IMR-90 (cell line): ENCODE results near the gene SLC31A1. TPM values are rescaled to one million over a fixed set of nuclear protein-coding genes. Genes with fewer than 3 reads are reported as not detected.

Source experiments
- ATAC-seq: fragments of 200-7000 bp; cut with Tn5 transposase; 2 replicates; pipeline ENCODE4 v1.9.1; 2020; ENCODE audit warnings: low read depth, mild to moderate bottlenecking, moderate library complexity
- BruUV-seq: library from RNA; stranded (reverse); fragments of 400-500 nt; replicated peaks from 2 replicates; lab custom pipeline; 2021; lab: Mats Ljungman, UMichigan
- CTCF ChIA-PET: fragments of 300-600 bp; formaldehyde crosslinking; extraction: SDS; loops from one replicate; lab custom pipeline; 2021; ENCODE audit warnings: antibody characterized with exemption; lab: Yijun Ruan, JAX
- POLR2A ChIA-PET: fragments of 300-600 bp; sonication (Branson Sonifier 250); formaldehyde crosslinking; loops from one replicate; lab custom pipeline; 2022; ENCODE audit warnings: antibody characterized with exemption; ENCODE audit not compliant: unreplicated experiment; lab: Charles Lee
- DNase-seq: peaks from one replicate; pipeline ENCODE4 v3.0.0; 2013
- H2AFZ ChIP-seq: replicated peaks from 2 replicates; pipeline ENCODE3; 2013; ENCODE audit warnings: low read length, mild to moderate bottlenecking; ENCODE audit not compliant: poor library complexity
- H2AK5ac ChIP-seq: 2 replicates; pipeline ENCODE4 v1.6.1; 2013; ENCODE audit warnings: low read depth, low read length, inconsistent platforms
- H2AK9ac ChIP-seq: replicated peaks from 2 replicates; pipeline ENCODE3; 2013; ENCODE audit warnings: mild to moderate bottlenecking, low read depth, low read length, moderate library complexity; ENCODE audit not compliant: poor library complexity
- H2BK120ac ChIP-seq: 2 replicates; pipeline ENCODE4 v1.6.1; 2013; ENCODE audit warnings: low read depth, low read length, inconsistent platforms
- H2BK15ac ChIP-seq: 3 replicates; pipeline ENCODE4 v1.6.1; 2013; ENCODE audit warnings: low read depth, low read length, inconsistent platforms
- H2BK20ac ChIP-seq: 2 replicates; pipeline ENCODE4 v1.6.1; 2013; ENCODE audit warnings: low read depth, mild to moderate bottlenecking, inconsistent platforms, low read length, moderate library complexity
- H2BK5ac ChIP-seq: 2 replicates; pipeline ENCODE4 v1.6.1; 2013; ENCODE audit warnings: mild to moderate bottlenecking, low read depth, low read length, inconsistent platforms; ENCODE audit not compliant: poor library complexity, severe bottlenecking
- H3K14ac ChIP-seq: replicated peaks from 2 replicates; pipeline ENCODE4 v1.6.1; 2013; ENCODE audit warnings: low read depth, low read length, inconsistent platforms
- H3K18ac ChIP-seq: 2 replicates; pipeline ENCODE4 v1.6.1; 2013; ENCODE audit warnings: low read depth, low read length, control low read depth
- H3K23ac ChIP-seq: 2 replicates; pipeline ENCODE4 v1.6.1; 2013; ENCODE audit warnings: low read depth, low read length, inconsistent platforms
- H3K27ac ChIP-seq: 2 replicates; pipeline ENCODE4 v1.5.1; 2013; ENCODE audit warnings: mild to moderate bottlenecking, control low read depth, low read length; ENCODE audit not compliant: insufficient read depth
- H3K27me3 ChIP-seq: 2 replicates; pipeline ENCODE4 v1.6.1; 2013; ENCODE audit warnings: low read length; ENCODE audit not compliant: control insufficient read depth, insufficient read depth
- H3K36me3 ChIP-seq: 2 replicates; pipeline ENCODE4 v1.6.1; 2013; ENCODE audit warnings: low read length, mixed read lengths; ENCODE audit not compliant: control insufficient read depth, insufficient read depth
- H3K4ac ChIP-seq: 2 replicates; pipeline ENCODE4 v1.6.1; 2013; ENCODE audit warnings: low read depth, low read length, inconsistent platforms
- H3K4me1 ChIP-seq: 2 replicates; pipeline ENCODE4 v1.6.1; 2013; ENCODE audit warnings: low read length, mixed read lengths; ENCODE audit not compliant: control insufficient read depth, insufficient read depth
- H3K4me2 ChIP-seq: 2 replicates; pipeline ENCODE4 v1.6.1; 2013; ENCODE audit warnings: low read depth, mild to moderate bottlenecking, control low read depth, low read length, moderate library complexity
- H3K4me3 ChIP-seq: 2 replicates; pipeline ENCODE4 v1.5.1; 2013; ENCODE audit warnings: low read depth, mild to moderate bottlenecking, control low read depth, low read length, moderate library complexity; ENCODE audit not compliant: insufficient read depth
- H3K56ac ChIP-seq: 2 replicates; pipeline ENCODE4 v1.6.1; 2013; ENCODE audit warnings: low read length, inconsistent platforms; ENCODE audit not compliant: insufficient read depth; ENCODE audit errors: extremely low read depth
- H3K79me1 ChIP-seq, 2 experiments: 2 replicates each; pipeline ENCODE4 v1.6.1; 2013; ENCODE audit warnings: low read length in 2 of 2, inconsistent platforms in 1 of 2, low read depth in 1 of 2
- H3K9ac ChIP-seq: 2 replicates; pipeline ENCODE4 v1.6.1; 2013; ENCODE audit warnings: low read depth, low read length, control low read depth
- H3K9me1 ChIP-seq: 2 replicates; pipeline ENCODE4 v1.6.1; 2013; ENCODE audit warnings: low read length, inconsistent platforms; ENCODE audit not compliant: insufficient read depth
- H3K9me3 ChIP-seq: 2 replicates; pipeline ENCODE4 v1.6.1; 2013; ENCODE audit warnings: low read length; ENCODE audit not compliant: control insufficient read depth, insufficient read depth
- H4K20me1 ChIP-seq: 2 replicates; pipeline ENCODE4 v1.6.1; 2013; ENCODE audit warnings: low read length, inconsistent platforms; ENCODE audit not compliant: insufficient read depth
- H4K5ac ChIP-seq: 2 replicates; pipeline ENCODE4 v1.6.1; 2013; ENCODE audit warnings: mild to moderate bottlenecking, low read depth, low read length, control low read depth
- H4K8ac ChIP-seq, 2 experiments: 2 replicates each; pipeline ENCODE4 v1.6.1; 2013; ENCODE audit warnings: low read depth in 2 of 2, low read length in 2 of 2, control low read depth in 1 of 2, inconsistent platforms in 1 of 2
- H4K91ac ChIP-seq: 2 replicates; pipeline ENCODE4 v1.6.1; 2013; ENCODE audit warnings: low read depth, low read length, inconsistent platforms; ENCODE audit not compliant: insufficient read depth
- CHD1 ChIP-seq: IDR thresholded peaks from 2 replicates; pipeline ENCODE4 v1.6.1; 2012; ENCODE audit warnings: low read depth, low read length, improper control_type of control experiment
- USF2 ChIP-seq: fragments of 150-350 bp; IDR thresholded peaks from 2 replicates; pipeline ENCODE4 v1.6.1; 2017; ENCODE audit warnings: mild to moderate bottlenecking, antibody characterized with exemption, low read length, low read depth
- WGBS, 2 experiments: methylation state at CpG; one replicate each; pipeline versions ENCODE4 v1.1.5 to v1.1.7; 2013; ENCODE audit warnings: missing lambda C conversion rate in 2 of 2; ENCODE audit not compliant: insufficient read length in 1 of 2; ENCODE audit errors: extremely low coverage in 2 of 2; 5-methylcytosine and 5-hydroxymethylcytosine counted together
- dilution Hi-C: fragments of 300-500 bp; cut with HindIII; formaldehyde crosslinking; loops from one replicate; pipeline ENCODE4 v1.14.3; 2018; ENCODE audit warnings: low sequenced_read_pairs; ENCODE audit not compliant: unreplicated experiment
- in situ Hi-C: fragments of 300-500 bp; cut with MboI; formaldehyde crosslinking; loops from 3 replicates; pipeline ENCODE4 v1.14.3; 2019; ENCODE audit warnings: low sequenced_read_pairs, inconsistent platforms, mixed read lengths
- intact Hi-C: fragments of 100-400 bp; cut with micrococcal nuclease; formaldehyde crosslinking; loops from 2 replicates; pipeline ENCODE4 v1.10.0; 2022
- polyA plus RNA-seq, 3 experiments: library from polyadenylated mRNA; depleted of rRNA; stranded (reverse); fragments of >200 nt; gene quantifications; 2 replicates each; pipeline ENCODE4 v1.2.3, GENCODE V29; 2012; ENCODE audit warnings: low replicate concordance in 1 of 3
- total RNA-seq: library from RNA; depleted of rRNA; stranded (reverse); fragments of >200 nt; gene quantifications from 2 replicates; pipeline ENCODE4 v1.2.3, GENCODE V29; 2012

Gene SLC31A1
- total and polyA plus RNA-seq, 2 of the 4 experiments (the other 2 are of a cell fraction): 17.9 to 23.3 TPM

GRCh38 chr9:113210815-113211214, 10.5 kb upstream of the SLC31A1 start:
- intact Hi-C loops: no loop called here

More at GRCh38 chr9:113210815-113211214, 10.5 kb upstream of the SLC31A1 start:
- Histone ChIP-seq H3K23ac (no peak overlapping the region), H3K9me1 (peaks cover 3% of the 10 kb centered on the region; the same call in 1 of the 2 replicates), H3K18ac (no peak overlapping the region), H3K4ac (no peak overlapping the region), H3K79me1 (peaks cover 32 to 35% of the 10 kb centered on the region in 2 experiments), H3K14ac (no peak overlapping the region), H4K8ac (no peak overlapping the region), H2BK120ac (no peak overlapping the region), H3K4me1 (no peaks in the 10 kb centered on the region), H4K5ac (no peak overlapping the region), H3K36me3 (peaks cover 28% of the 10 kb centered on the region), H2AFZ (no peak overlapping the region), H2BK5ac (no peak overlapping the region), H2AK5ac (no peak overlapping the region), H3K27ac (no peak overlapping the region), H3K27me3 (no peaks in the 10 kb centered on the region), H3K4me2 (no peak overlapping the region), H4K20me1 (peaks cover 11% of the 10 kb centered on the region), H4K91ac (no peak overlapping the region), H2BK15ac (no peak overlapping the region), H3K9me3 (no peaks in the 10 kb centered on the region), H2AK9ac (no peak overlapping the region), H3K56ac (no peak overlapping the region), H3K4me3 (no peak overlapping the region), H3K9ac (no peak overlapping the region), H2BK20ac (no peak overlapping the region)
- TF ChIP-seq CHD1 (no peak), USF2 (no peak)
- POLR2A ChIA-PET: no interaction called here
- in situ Hi-C loops: no loop called here
- CTCF ChIA-PET: interaction anchor here (0.7 kb wide), 1 partner anchor 50 kb away, joined by 4 read pairs; no protein-coding TSS in a partner anchor
- BruUV-seq: no TSS peak
- dilution Hi-C loops: no loop called here
- DNase-seq (no peak), ATAC-seq (no peak)
- 100% methylated on average over 7 of the region's 10 CpGs; no CpG with 5 or more reads in 1 of the 2 experiments for WGBS, 2 experiments
